A549 (cell line): Measurements from ENCODE around the gene MOSMO. TPM values are rescaled to one million over a fixed set of nuclear protein-coding genes. Genes with fewer than 3 reads are reported as not detected.

ENCODE experiments used
- ATAC-seq, 2 experiments: fragments of 200-7000 bp in 1 of 2; fragments of >200 bp in 1 of 2; cut with Nextera tagmentation in 1 of 2; cut with Tn5 transposase in 1 of 2; 3 replicates each; pipeline versions ENCODE4 v1.8.0 to v1.9.1; 2018 to 2020; ENCODE audit warnings: mild to moderate bottlenecking in 1 of 2, moderate library complexity in 1 of 2
- CTCF ChIA-PET: fragments of 300-600 bp; sonication (Branson Sonifier 250); formaldehyde crosslinking; extraction: SDS; loops from one replicate; lab custom pipeline; 2021; ENCODE audit warnings: antibody characterized with exemption, inconsistent platforms; lab: Yijun Ruan, JAX
- POLR2A ChIA-PET: fragments of 350-600 bp; formaldehyde crosslinking; extraction: SDS; loops from one replicate; lab custom pipeline; 2021; ENCODE audit warnings: antibody characterized with exemption, inconsistent platforms; lab: Yijun Ruan, JAX
- DNase-seq, 2 experiments: peaks; one replicate each; pipeline versions ENCODE4 v3.0.0 to v3.0.0-alpha.2; 2011 to 2016; ENCODE audit warnings: low read depth in 1 of 2, low spot score in 1 of 2
- FAIRE-seq: peaks from 2 replicates; lab custom pipeline; 2011; peaks lifted over from hg19 to GRCh38; lab: Jason Lieb, UNC
- H3K27ac ChIP-seq, 2 experiments: fragments of >200 bp; sonication (Bioruptor Twin); formaldehyde crosslinking; 3 replicates each; pipeline ENCODE4 v1.5.1; 2016 to 2017
- H3K4me1 ChIP-seq: fragments of >200 bp; sonication (Bioruptor Twin); formaldehyde crosslinking; 3 replicates; pipeline ENCODE4 v1.6.1; 2016
- H3K4me2 ChIP-seq: fragments of >200 bp; sonication (Bioruptor Twin); formaldehyde crosslinking; 3 replicates; pipeline ENCODE4 v1.6.1; 2016
- H3K4me3 ChIP-seq: fragments of >200 bp; sonication (Bioruptor Twin); formaldehyde crosslinking; 3 replicates; pipeline ENCODE4 v1.5.1; 2016
- H3K9me3 ChIP-seq: fragments of >200 bp; sonication (Bioruptor Twin); formaldehyde crosslinking; 3 replicates; pipeline ENCODE4 v1.6.1; 2016
- BHLHE40 ChIP-seq: IDR thresholded peaks from 2 replicates; pipeline ENCODE4 v1.6.1; 2012; ENCODE audit warnings: low read depth, low read length, inconsistent platforms
- CBX8 ChIP-seq: fragments of 200-600 bp; sonication (generic); IDR thresholded peaks from 2 replicates; pipeline ENCODE4 v1.6.1; 2016
- CEBPB ChIP-seq, 2 experiments: fragments of >200 bp in 1 of 2; sonication (Bioruptor Twin) in 1 of 2; formaldehyde crosslinking in 1 of 2; IDR thresholded peaks; 2 replicates each; pipeline ENCODE4 v1.6.1; 2012 to 2016
- CHD4 ChIP-seq: fragments of 200-600 bp; sonication (generic); IDR thresholded peaks from 2 replicates; pipeline ENCODE4 v1.6.1; 2016; ENCODE audit warnings: antibody characterized with exemption, mild to moderate bottlenecking, borderline replicate concordance
- EHF ChIP-seq: fragments of 250-450 bp; sonication (Bioruptor Pico); IDR thresholded peaks from 2 replicates; pipeline ENCODE4 v1.5.0; 2020; ENCODE audit warnings: mild to moderate bottlenecking
- FOSL2 ChIP-seq, 2 experiments: fragments of 450-650 bp in 1 of 2; fragments of >200 bp in 1 of 2; sonication (Bioruptor Twin) in 1 of 2; formaldehyde crosslinking; IDR thresholded peaks; 2 replicates each; pipeline versions ENCODE4 v1.5.0 to v1.6.1; 2016 to 2020; ENCODE audit warnings: mild to moderate bottlenecking in 1 of 2, moderate library complexity in 1 of 2
- GATA3 ChIP-seq: IDR thresholded peaks from 2 replicates; pipeline ENCODE4 v1.6.1; 2012; ENCODE audit warnings: borderline replicate concordance
- HOXB5 ChIP-seq: fragments of 250-450 bp; sonication (Bioruptor Pico); IDR thresholded peaks from 2 replicates; pipeline ENCODE4 v1.5.0; 2020; ENCODE audit warnings: mild to moderate bottlenecking, moderate library complexity
- JUN ChIP-seq, 2 experiments: fragments of >200 bp; sonication (Bioruptor Twin); formaldehyde crosslinking; IDR thresholded peaks; 2 replicates in 1 of 2; 3 replicates in 1 of 2; pipeline ENCODE4 v1.6.1; 2016 to 2017
- KDM1A ChIP-seq: fragments of 200-600 bp; sonication (generic); IDR thresholded peaks from 2 replicates; pipeline ENCODE4 v1.6.1; 2016; ENCODE audit warnings: low read depth, mild to moderate bottlenecking
- KDM5A ChIP-seq: fragments of 200-600 bp; sonication (generic); IDR thresholded peaks from 2 replicates; pipeline ENCODE4 v1.6.1; 2016; ENCODE audit warnings: antibody characterized with exemption, mild to moderate bottlenecking
- MYC ChIP-seq: IDR thresholded peaks from 2 replicates; pipeline ENCODE4 v1.6.1; 2012; ENCODE audit warnings: mild to moderate bottlenecking, inconsistent platforms, low read length, improper control_type of control experiment, borderline replicate concordance
- NPAS2 ChIP-seq: fragments of 250-450 bp; sonication (Bioruptor Pico); IDR thresholded peaks from 2 replicates; pipeline ENCODE4 v1.8.0; 2022; ENCODE audit warnings: mild to moderate bottlenecking, moderate library complexity, borderline replicate concordance
- PHF8 ChIP-seq: fragments of 200-600 bp; sonication (generic); IDR thresholded peaks from 2 replicates; pipeline ENCODE4 v1.6.1; 2016; ENCODE audit warnings: low read depth, mild to moderate bottlenecking, antibody characterized with exemption, moderate library complexity, borderline replicate concordance
- POLR2AphosphoS2 ChIP-seq: conservative IDR thresholded peaks from 2 replicates; pipeline ENCODE4 v1.6.1; 2012; ENCODE audit warnings: low read length, improper control_type of control experiment, inconsistent platforms
- RAD21 ChIP-seq, 2 experiments: fragments of >200 bp in 1 of 2; sonication (Bioruptor Twin) in 1 of 2; formaldehyde crosslinking in 1 of 2; IDR thresholded peaks in 1 of 2; conservative IDR thresholded peaks in 1 of 2; 2 replicates in 1 of 2; 3 replicates in 1 of 2; pipeline ENCODE4 v1.6.1; 2012 to 2018; ENCODE audit warnings: inconsistent platforms in 1 of 2
- RARB ChIP-seq: fragments of 250-450 bp; sonication (Bioruptor Pico); IDR thresholded peaks from 2 replicates; pipeline ENCODE4 v1.8.0; 2021; ENCODE audit warnings: mild to moderate bottlenecking, moderate library complexity
- RFX5 ChIP-seq: fragments of 450-650 bp; IDR thresholded peaks from 2 replicates; pipeline ENCODE4 v1.7.1; 2014; ENCODE audit warnings: antibody characterized with exemption, mild to moderate bottlenecking, moderate library complexity
- SREBF2 ChIP-seq: fragments of 450-650 bp; IDR thresholded peaks from 2 replicates; pipeline ENCODE4 v1.6.1; 2014; ENCODE audit warnings: mild to moderate bottlenecking, moderate library complexity
- TP53 ChIP-seq: fragments of 250-450 bp; sonication (Bioruptor Pico); IDR thresholded peaks from 2 replicates; pipeline ENCODE4 v1.5.0; 2021; ENCODE audit warnings: mild to moderate bottlenecking, moderate library complexity
- ZFP36 ChIP-seq: fragments of 450-650 bp; IDR thresholded peaks from 2 replicates; pipeline ENCODE4 v1.6.1; 2014; ENCODE audit warnings: borderline replicate concordance; ENCODE audit not compliant: partially characterized antibody
- ZNF302 ChIP-seq: fragments of 250-450 bp; sonication (Bioruptor Pico); IDR thresholded peaks from 2 replicates; pipeline ENCODE4 v1.9.0; 2021; ENCODE audit warnings: inconsistent platforms, mild to moderate bottlenecking, moderate library complexity
- ZSCAN20 ChIP-seq: fragments of 250-450 bp; sonication (Bioruptor Pico); IDR thresholded peaks from 2 replicates; pipeline ENCODE4 v1.8.0; 2022; ENCODE audit warnings: mild to moderate bottlenecking, moderate library complexity
- WGBS: methylation state at CpG from one replicate; pipeline ENCODE4 v1.1.6; 2017; ENCODE audit errors: missing lambda C conversion rate; 5-methylcytosine and 5-hydroxymethylcytosine counted together
- polyA plus RNA-seq, 4 experiments: library from polyadenylated mRNA; depleted of rRNA in 3 of 4; stranded (reverse); fragments of >200 nt; fragmentation: RNase III in 1 of 4; extraction: RNeasy Plus Mini Kit Qiagen cat#74134 plus additional on column Dnase treatment in 1 of 4; gene quantifications; 2 replicates in 3 of 4; 3 replicates in 1 of 4; pipeline ENCODE4 v1.2.3, GENCODE V29; 2011 to 2017
- TF ChIP-seq, protein P1 (sequence below): fragments of 450-650 bp; IDR thresholded peaks from 2 replicates; pipeline ENCODE4 v1.6.1; 2014; ENCODE audit warnings: antibody characterized with exemption
- TF ChIP-seq, protein P2 (sequence below): IDR thresholded peaks from 2 replicates; pipeline ENCODE4 v1.6.1; 2012
- TF ChIP-seq, protein P3 (sequence below): fragments of 150-350 bp; IDR thresholded peaks from 2 replicates; pipeline ENCODE4 v1.6.1; 2014; ENCODE audit warnings: low read depth, mild to moderate bottlenecking, low read length
- TF ChIP-seq, protein P4 (sequence below): fragments of 250-450 bp; sonication (Bioruptor Pico); IDR thresholded peaks from 2 replicates; pipeline ENCODE4 v1.5.0; 2020; ENCODE audit warnings: low read depth, mild to moderate bottlenecking, moderate library complexity
- TF ChIP-seq, protein P5 (sequence below): fragments of >200 bp; sonication (Bioruptor Twin); formaldehyde crosslinking; IDR thresholded peaks from 3 replicates; pipeline ENCODE4 v1.5.1; 2016
- TF ChIP-seq, protein P6 (sequence below): IDR thresholded peaks from 2 replicates; pipeline ENCODE4 v1.6.1; 2012; ENCODE audit warnings: low read depth, borderline replicate concordance
- TF ChIP-seq, protein P7 (sequence below): fragments of 200-600 bp; sonication (generic); IDR thresholded peaks from 2 replicates; pipeline ENCODE4 v1.6.1; 2016; ENCODE audit warnings: antibody characterized with exemption, mild to moderate bottlenecking, moderate library complexity

The MOSMO gene
- polyA plus RNA-seq, 2 of the 4 experiments (the other 2 are of a cell fraction) = 9.7 to 14.4 TPM

DNA sequence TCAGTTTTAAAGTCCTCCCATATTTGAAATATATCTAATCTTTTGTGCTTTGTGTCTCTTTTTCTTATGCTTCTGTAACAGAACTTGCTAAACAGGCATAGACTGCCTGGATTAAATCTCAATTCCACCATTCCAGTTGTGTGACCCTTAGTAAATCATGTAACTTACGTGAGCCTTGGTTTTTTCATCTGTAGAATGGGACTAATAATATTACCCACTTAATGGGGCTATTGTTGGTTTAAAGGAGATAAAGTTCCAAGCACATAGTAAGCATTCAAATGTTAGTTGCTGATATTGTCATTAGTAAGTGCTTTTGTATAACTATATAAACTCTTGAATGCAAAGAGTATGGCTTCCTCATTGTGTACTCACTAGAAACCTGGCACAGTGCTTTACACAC lies 78.5 kb downstream of the MOSMO start:
- ATAC-seq (no peak), DNase-seq (no peak), FAIRE-seq (no peak)
- Histone ChIP-seq H3K4me2 (no peak overlapping the region), H3K27ac (no peak overlapping the region), H3K9me3 (no peaks in the 10 kb centered on the region), H3K4me1 (no peaks in the 10 kb centered on the region)
- ChIA-PET POLR2A (no interaction called here), CTCF (no interaction called here)
- TF ChIP-seq CEBPB (IDR thresholded peaks at IDR 0.05) = no peak
- no peak for TF ChIP-seq MYC
- TF ChIP-seq, protein P1, sequence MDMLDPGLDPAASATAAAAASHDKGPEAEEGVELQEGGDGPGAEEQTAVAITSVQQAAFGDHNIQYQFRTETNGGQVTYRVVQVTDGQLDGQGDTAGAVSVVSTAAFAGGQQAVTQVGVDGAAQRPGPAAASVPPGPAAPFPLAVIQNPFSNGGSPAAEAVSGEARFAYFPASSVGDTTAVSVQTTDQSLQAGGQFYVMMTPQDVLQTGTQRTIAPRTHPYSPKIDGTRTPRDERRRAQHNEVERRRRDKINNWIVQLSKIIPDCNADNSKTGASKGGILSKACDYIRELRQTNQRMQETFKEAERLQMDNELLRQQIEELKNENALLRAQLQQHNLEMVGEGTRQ = no peak
- TF ChIP-seq, protein P2, sequence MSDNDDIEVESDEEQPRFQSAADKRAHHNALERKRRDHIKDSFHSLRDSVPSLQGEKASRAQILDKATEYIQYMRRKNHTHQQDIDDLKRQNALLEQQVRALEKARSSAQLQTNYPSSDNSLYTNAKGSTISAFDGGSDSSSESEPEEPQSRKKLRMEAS = no peak
- TF ChIP-seq PHF8 = no peak
- no peak for TF ChIP-seq TP53
- no peak for TF ChIP-seq SREBF2
- TF ChIP-seq EHF (CRISPR knock-in tag) = no peak
- TF ChIP-seq, protein P3, sequence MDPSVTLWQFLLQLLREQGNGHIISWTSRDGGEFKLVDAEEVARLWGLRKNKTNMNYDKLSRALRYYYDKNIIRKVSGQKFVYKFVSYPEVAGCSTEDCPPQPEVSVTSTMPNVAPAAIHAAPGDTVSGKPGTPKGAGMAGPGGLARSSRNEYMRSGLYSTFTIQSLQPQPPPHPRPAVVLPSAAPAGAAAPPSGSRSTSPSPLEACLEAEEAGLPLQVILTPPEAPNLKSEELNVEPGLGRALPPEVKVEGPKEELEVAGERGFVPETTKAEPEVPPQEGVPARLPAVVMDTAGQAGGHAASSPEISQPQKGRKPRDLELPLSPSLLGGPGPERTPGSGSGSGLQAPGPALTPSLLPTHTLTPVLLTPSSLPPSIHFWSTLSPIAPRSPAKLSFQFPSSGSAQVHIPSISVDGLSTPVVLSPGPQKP = no peak
- TF ChIP-seq, protein P4, sequence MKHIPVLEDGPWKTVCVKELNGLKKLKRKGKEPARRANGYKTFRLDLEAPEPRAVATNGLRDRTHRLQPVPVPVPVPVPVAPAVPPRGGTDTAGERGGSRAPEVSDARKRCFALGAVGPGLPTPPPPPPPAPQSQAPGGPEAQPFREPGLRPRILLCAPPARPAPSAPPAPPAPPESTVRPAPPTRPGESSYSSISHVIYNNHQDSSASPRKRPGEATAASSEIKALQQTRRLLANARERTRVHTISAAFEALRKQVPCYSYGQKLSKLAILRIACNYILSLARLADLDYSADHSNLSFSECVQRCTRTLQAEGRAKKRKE = no peak
- TF ChIP-seq RARB (CRISPR knock-in tag) = no peak
- no peak for TF ChIP-seq ZFP36
- TF ChIP-seq RFX5 = no peak
- no peak for TF ChIP-seq CHD4
- no peak for TF ChIP-seq JUN (IDR thresholded peaks at IDR 0.05)
- TF ChIP-seq POLR2AphosphoS2 = no peak
- TF ChIP-seq, all 56 proteins: peak for 0
- H3K4me3 ChIP-seq = no peak overlapping the region
- WGBS = 90% methylated on average over 1 of the region's 1 CpG

DNA sequence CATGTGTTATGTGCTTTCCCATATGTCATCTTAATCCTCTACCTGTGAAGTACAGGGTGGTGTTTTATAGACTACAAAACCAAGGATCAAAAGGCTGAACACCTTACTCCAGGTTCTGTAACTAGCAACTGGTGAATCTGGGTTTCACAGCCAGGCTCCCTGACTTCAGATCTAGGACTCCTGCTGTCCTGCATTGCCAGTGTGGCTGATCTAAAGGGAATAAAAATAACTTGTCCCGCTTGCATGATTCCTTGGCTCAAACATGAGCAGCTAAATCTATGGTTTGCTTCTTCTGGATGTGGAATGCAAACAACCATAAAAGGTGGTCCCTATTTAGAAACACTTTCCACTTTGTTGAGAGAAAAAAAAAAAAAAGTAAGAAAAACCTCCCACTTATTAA lies 80.7 kb downstream of the MOSMO start:
- H3K27ac ChIP-seq = no peak overlapping the region
- FAIRE-seq (no peak), ATAC-seq (no peak), DNase-seq (no peak)
- ChIA-PET CTCF (interaction anchor here (2.4 to 3.4 kb wide), 2 partner anchors 10 to 11 kb away, joined by 20 to 46 read pairs; no protein-coding TSS in a partner anchor), POLR2A (no interaction called here)
- no peaks in the 10 kb centered on the region for H3K4me1 ChIP-seq
- WGBS = 87% methylated on average over 1 of the region's 1 CpG
- H3K9me3 ChIP-seq = no peaks in the 10 kb centered on the region
- TF ChIP-seq HOXB5 (CRISPR knock-in tag) (no peak), KDM1A (no peak), RAD21 (conservative IDR thresholded peaks at IDR 0.05 in 1 of 2, IDR thresholded peaks at IDR 0.05 in 1 of 2) (no peak), MYC (no peak), ZNF302 (CRISPR knock-in tag) (no peak), BHLHE40 (no peak), PHF8 (no peak), GATA3 (no peak), CBX8 (no peak), KDM5A (no peak), SREBF2 (no peak), FOSL2 (IDR thresholded peaks at IDR 0.05) (no peak), FOSL2 (CRISPR knock-in tag; IDR thresholded peaks at IDR 0.05) (no peak), EHF (CRISPR knock-in tag) (no peak), NPAS2 (no peak), ZSCAN20 (CRISPR knock-in tag) (no peak)
- TF ChIP-seq, protein P5, sequence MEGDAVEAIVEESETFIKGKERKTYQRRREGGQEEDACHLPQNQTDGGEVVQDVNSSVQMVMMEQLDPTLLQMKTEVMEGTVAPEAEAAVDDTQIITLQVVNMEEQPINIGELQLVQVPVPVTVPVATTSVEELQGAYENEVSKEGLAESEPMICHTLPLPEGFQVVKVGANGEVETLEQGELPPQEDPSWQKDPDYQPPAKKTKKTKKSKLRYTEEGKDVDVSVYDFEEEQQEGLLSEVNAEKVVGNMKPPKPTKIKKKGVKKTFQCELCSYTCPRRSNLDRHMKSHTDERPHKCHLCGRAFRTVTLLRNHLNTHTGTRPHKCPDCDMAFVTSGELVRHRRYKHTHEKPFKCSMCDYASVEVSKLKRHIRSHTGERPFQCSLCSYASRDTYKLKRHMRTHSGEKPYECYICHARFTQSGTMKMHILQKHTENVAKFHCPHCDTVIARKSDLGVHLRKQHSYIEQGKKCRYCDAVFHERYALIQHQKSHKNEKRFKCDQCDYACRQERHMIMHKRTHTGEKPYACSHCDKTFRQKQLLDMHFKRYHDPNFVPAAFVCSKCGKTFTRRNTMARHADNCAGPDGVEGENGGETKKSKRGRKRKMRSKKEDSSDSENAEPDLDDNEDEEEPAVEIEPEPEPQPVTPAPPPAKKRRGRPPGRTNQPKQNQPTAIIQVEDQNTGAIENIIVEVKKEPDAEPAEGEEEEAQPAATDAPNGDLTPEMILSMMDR = no peak
- TF ChIP-seq, protein P6, sequence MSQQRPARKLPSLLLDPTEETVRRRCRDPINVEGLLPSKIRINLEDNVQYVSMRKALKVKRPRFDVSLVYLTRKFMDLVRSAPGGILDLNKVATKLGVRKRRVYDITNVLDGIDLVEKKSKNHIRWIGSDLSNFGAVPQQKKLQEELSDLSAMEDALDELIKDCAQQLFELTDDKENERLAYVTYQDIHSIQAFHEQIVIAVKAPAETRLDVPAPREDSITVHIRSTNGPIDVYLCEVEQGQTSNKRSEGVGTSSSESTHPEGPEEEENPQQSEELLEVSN = no peak
- TF ChIP-seq, protein P7, sequence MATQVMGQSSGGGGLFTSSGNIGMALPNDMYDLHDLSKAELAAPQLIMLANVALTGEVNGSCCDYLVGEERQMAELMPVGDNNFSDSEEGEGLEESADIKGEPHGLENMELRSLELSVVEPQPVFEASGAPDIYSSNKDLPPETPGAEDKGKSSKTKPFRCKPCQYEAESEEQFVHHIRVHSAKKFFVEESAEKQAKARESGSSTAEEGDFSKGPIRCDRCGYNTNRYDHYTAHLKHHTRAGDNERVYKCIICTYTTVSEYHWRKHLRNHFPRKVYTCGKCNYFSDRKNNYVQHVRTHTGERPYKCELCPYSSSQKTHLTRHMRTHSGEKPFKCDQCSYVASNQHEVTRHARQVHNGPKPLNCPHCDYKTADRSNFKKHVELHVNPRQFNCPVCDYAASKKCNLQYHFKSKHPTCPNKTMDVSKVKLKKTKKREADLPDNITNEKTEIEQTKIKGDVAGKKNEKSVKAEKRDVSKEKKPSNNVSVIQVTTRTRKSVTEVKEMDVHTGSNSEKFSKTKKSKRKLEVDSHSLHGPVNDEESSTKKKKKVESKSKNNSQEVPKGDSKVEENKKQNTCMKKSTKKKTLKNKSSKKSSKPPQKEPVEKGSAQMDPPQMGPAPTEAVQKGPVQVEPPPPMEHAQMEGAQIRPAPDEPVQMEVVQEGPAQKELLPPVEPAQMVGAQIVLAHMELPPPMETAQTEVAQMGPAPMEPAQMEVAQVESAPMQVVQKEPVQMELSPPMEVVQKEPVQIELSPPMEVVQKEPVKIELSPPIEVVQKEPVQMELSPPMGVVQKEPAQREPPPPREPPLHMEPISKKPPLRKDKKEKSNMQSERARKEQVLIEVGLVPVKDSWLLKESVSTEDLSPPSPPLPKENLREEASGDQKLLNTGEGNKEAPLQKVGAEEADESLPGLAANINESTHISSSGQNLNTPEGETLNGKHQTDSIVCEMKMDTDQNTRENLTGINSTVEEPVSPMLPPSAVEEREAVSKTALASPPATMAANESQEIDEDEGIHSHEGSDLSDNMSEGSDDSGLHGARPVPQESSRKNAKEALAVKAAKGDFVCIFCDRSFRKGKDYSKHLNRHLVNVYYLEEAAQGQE = no peak
- H3K4me2 ChIP-seq = no peak overlapping the region
- no peak overlapping the region for H3K4me3 ChIP-seq
